RWPE2 (cell line): ENCODE data around the gene FAM25G.

Source experiments
- ATAC-seq: fragments of 200-7000 bp; cut with Tn5 transposase; 3 replicates; pipeline ENCODE4 v1.9.1; 2021; ENCODE audit warnings: low read depth
- DNase-seq: peaks from one replicate; pipeline ENCODE4 v3.0.0-alpha.2; 2020; ENCODE audit warnings: low spot score
- H3K27ac ChIP-seq: fragments of 450-650 bp; 2 replicates; pipeline ENCODE4 v1.5.1; 2017; ENCODE audit warnings: mild to moderate bottlenecking; ENCODE audit not compliant: poor library complexity, severe bottlenecking
- H3K27me3 ChIP-seq: fragments of 250-450 bp; sonication (Bioruptor Pico); 2 replicates; pipeline ENCODE4 v1.5.1; 2021; ENCODE audit warnings: mild to moderate bottlenecking, moderate library complexity; ENCODE audit not compliant: insufficient read depth, poor library complexity, severe bottlenecking
- H3K36me3 ChIP-seq: fragments of 250-450 bp; sonication (Bioruptor Pico); 2 replicates; pipeline ENCODE4 v1.5.1; 2020; ENCODE audit warnings: low read depth, mild to moderate bottlenecking, moderate library complexity
- H3K4me1 ChIP-seq: fragments of 250-450 bp; sonication (Bioruptor Pico); 2 replicates; pipeline ENCODE4 v1.5.1; 2021; ENCODE audit warnings: mild to moderate bottlenecking, moderate library complexity; ENCODE audit not compliant: insufficient read depth, poor library complexity, severe bottlenecking
- H3K4me3 ChIP-seq: fragments of 250-450 bp; sonication (Bioruptor Pico); 2 replicates; pipeline ENCODE4 v1.5.1; 2021; ENCODE audit warnings: mild to moderate bottlenecking, moderate library complexity; ENCODE audit not compliant: severe bottlenecking
- H3K9me3 ChIP-seq: fragments of 250-450 bp; sonication (Bioruptor Pico); 2 replicates; pipeline ENCODE4 v1.5.1; 2021; ENCODE audit warnings: mild to moderate bottlenecking, moderate library complexity; ENCODE audit not compliant: severe bottlenecking
- TF ChIP-seq, protein P1 (sequence below): fragments of 450-650 bp; IDR thresholded peaks from one replicate; pipeline ENCODE4 v1.5.1; 2017; ENCODE audit warnings: mild to moderate bottlenecking, moderate library complexity; ENCODE audit not compliant: poor library complexity, severe bottlenecking

Gene FAM25G

DNA sequence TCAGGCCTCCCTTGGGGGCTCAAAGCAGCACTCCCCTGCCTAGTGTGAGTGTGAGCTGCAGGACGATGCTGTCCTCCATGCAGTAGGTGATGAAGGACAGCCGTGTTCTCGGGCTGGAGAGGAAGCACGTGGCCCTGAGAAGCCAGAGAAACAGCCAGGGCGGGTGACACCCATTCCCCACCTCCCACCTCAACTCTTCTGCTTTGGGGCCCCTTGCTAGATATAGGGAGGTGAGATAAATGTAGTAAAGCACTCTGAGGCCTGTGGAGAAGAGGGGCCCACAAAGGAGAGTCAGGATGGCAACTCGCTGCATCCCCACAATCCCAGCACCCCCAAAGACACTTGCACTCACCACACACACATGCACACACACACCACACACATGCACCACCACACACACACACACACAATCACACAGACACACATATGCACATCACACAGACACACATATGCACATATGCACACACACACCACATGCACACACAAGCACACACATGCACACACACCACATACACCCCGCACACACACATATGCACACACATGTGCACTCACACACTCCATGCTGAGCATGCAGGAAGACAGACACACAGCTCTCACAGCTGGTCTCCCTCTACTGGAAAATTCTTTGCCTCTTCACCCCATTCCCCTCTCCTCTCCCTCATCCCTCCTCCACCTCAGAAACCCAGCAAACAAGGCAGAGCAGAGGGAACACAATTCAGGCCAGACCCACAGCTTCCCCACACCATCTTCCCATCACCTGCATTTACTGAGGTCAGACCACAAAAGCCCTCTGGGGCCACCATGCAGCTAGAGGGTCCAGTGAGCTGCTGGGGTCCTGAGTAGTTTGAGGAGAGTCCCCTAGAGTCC, 38.1 kb downstream of the FAM25G start:
- Histone ChIP-seq H3K36me3 (no peaks in the 10 kb centered on the region), H3K27ac (no peak overlapping the region), H3K4me1 (no peaks in the 10 kb centered on the region), H3K27me3 (no peaks in the 10 kb centered on the region), H3K9me3 (no peaks in the 10 kb centered on the region), H3K4me3 (no peak overlapping the region)
- ATAC-seq: no peak
- no peak for DNase-seq
- TF ChIP-seq, protein P1, sequence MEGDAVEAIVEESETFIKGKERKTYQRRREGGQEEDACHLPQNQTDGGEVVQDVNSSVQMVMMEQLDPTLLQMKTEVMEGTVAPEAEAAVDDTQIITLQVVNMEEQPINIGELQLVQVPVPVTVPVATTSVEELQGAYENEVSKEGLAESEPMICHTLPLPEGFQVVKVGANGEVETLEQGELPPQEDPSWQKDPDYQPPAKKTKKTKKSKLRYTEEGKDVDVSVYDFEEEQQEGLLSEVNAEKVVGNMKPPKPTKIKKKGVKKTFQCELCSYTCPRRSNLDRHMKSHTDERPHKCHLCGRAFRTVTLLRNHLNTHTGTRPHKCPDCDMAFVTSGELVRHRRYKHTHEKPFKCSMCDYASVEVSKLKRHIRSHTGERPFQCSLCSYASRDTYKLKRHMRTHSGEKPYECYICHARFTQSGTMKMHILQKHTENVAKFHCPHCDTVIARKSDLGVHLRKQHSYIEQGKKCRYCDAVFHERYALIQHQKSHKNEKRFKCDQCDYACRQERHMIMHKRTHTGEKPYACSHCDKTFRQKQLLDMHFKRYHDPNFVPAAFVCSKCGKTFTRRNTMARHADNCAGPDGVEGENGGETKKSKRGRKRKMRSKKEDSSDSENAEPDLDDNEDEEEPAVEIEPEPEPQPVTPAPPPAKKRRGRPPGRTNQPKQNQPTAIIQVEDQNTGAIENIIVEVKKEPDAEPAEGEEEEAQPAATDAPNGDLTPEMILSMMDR: no peak

DNA sequence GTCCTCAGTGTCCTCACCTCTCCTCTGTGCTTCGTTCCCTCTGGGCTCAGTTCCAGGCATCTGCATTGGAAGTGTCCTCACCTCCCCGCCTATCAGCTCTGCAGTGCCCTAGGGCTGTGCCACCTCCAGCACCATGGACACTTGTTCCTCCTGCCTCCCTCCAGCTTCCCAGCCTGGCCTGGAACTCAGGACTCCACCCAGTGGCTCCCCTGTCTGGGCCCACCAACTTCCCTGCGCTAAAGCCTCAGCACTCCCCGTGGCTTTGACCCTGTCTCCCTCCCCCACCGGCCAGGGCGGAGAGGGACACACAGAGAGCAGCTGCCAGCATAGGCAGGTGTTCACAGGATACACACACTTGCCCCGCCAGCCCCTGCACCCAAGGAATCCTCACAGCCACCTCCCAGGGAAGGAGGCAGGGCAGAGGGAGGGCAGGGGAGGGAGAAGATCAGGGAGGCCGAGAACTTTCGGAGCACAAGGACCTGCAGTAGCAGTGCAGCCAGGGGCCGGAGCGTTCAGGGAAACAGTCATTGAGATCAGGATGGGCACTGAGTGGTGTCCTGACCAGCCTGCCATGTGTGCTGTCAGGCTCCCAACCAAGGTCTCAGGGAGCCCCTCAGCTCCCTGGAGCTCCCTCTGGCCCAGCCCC, 38.9 kb downstream of the FAM25G start:
- no peak overlapping the region for H3K4me3 ChIP-seq
- no peak for DNase-seq
- no peaks in the 10 kb centered on the region for H3K9me3 ChIP-seq
- H3K4me1 ChIP-seq: no peaks in the 10 kb centered on the region
- ATAC-seq: no peak
- H3K27ac ChIP-seq: no peak overlapping the region
- TF ChIP-seq, protein P1: no peak
- no peaks in the 10 kb centered on the region for H3K27me3 ChIP-seq
- H3K36me3 ChIP-seq: no peaks in the 10 kb centered on the region

DNA sequence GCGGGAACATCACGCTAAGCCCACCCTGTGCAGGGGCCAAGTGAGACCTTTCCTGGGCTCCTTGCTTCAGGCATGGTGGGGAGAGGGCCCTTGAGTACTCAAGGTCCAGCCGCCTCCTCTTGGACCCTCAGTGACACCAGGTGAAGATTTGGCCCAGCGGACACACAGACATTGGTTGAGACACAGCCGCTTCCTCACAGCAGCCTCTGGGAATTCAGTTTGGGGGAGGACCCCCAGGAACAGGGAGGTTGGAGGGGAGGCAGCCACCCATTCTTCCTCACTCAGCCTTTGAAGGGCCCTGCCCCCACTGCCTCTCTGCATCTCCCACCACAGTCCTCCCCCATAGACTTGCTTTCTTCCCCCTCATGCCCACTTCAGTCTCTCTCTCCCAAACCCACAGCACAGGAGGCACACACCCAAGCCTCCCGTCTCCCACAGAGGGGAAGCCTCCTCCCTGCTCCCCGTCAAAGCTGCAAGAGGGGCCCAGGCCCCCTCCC, 39.5 kb downstream of the FAM25G start:
- no peaks in the 10 kb centered on the region for H3K36me3 ChIP-seq
- no peak overlapping the region for H3K27ac ChIP-seq
- H3K4me3 ChIP-seq: no peak overlapping the region
- TF ChIP-seq, protein P1: no peak
- ATAC-seq (no peak), DNase-seq (no peak)
- no peaks in the 10 kb centered on the region for H3K9me3 ChIP-seq
- no peaks in the 10 kb centered on the region for H3K4me1 ChIP-seq
- no peaks in the 10 kb centered on the region for H3K27me3 ChIP-seq

DNA sequence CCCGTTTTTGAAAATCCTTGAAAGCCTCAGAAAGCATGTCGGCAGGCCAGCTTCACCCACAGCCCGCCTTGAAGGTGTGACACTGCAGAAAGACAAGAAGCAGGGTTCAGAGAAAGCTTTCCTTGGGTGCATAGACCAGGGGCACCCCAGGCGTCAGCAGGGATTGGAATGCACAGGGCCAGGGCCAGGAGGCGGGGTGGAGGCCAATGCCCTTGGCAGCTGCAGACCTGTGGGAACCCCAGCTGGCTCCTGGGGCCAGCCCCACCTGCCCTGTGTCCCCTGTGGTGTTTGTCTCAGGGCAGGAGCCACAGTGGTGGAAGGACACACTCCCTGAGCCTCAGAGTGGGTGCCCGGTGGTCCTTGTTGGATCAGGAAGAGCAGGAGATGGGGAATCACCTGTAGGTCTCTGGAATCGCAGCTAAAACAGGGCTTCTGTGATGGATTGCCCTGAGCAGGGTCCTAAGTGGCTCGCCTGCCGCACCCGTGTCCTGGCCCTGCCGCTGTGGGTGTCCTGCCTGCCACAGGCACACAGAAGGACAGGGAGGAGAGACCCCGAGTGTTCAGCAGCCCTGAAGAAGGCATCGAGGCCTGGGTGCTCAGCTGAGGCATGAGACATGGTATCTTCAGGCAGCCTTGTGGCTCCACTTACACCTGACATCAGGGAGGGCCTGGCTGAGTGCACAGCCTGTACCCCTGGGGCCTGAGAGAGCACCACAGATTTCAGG, 40.1 kb downstream of the FAM25G start:
- no peaks in the 10 kb centered on the region for H3K36me3 ChIP-seq
- no peaks in the 10 kb centered on the region for H3K4me1 ChIP-seq
- H3K4me3 ChIP-seq: no peak overlapping the region
- no peak for ATAC-seq
- H3K27me3 ChIP-seq: no peaks in the 10 kb centered on the region
- no peak overlapping the region for H3K27ac ChIP-seq
- no peak for DNase-seq
- no peaks in the 10 kb centered on the region for H3K9me3 ChIP-seq
- TF ChIP-seq, protein P1: no peak
